ENCODE results near the gene PSPH.
"Not testable (repeated sequence)": the region's sequence is repeated elsewhere in the genome, so short reads cannot be mapped to it uniquely, and the experiment has no call there.

Gene PSPH

GRCh38 chr7:56019501-56019900, 31.7 kb downstream of the PSPH start:
- no peak overlapping the region for H3K4me3 ChIP-seq (ENCODE audit: low read length in 2 of 2)

GRCh38 chr7:56017015-56017414, 34.2 kb downstream of the PSPH start:
- H3K27ac ChIP-seq (replicated peaks; ENCODE audit: low read length); H2BK120ac ChIP-seq (ENCODE audit: low read depth, low read length); H3K4me2 ChIP-seq (ENCODE audit: insufficient read depth, low read length, poor library complexity, severe bottlenecking); H3K4me1 ChIP-seq (ENCODE audit: control insufficient read depth in 2 of 2, insufficient read depth in 1 of 2, low read depth in 1 of 2, low read length in 2 of 2); H3K9ac ChIP-seq (ENCODE audit: low read depth, low read length, poor library complexity); H3K4ac ChIP-seq (ENCODE audit: low read length); DNase-seq (ENCODE audit: low spot score); H2BK12ac ChIP-seq (ENCODE audit: low read length); H3K79me1 ChIP-seq (ENCODE audit: low read depth, low read length); H4K8ac ChIP-seq (ENCODE audit: low read depth, low read length); H3K4me3 ChIP-seq (ENCODE audit: low read length in 2 of 2); H2BK5ac ChIP-seq (ENCODE audit: low read length); H3K23ac ChIP-seq (ENCODE audit: low read depth, low read length, poor library complexity); H2AK5ac ChIP-seq (ENCODE audit: low read depth, low read length); H2BK15ac ChIP-seq (ENCODE audit: low read length); H3K14ac ChIP-seq (ENCODE audit: low read length); H3K27me3 ChIP-seq (ENCODE audit: control insufficient read depth in 3 of 3, insufficient read depth in 3 of 3, low read depth in 1 of 3, low read length in 3 of 3); H3K9me3 ChIP-seq (replicated peaks in 1 of 2; ENCODE audit: control insufficient read depth in 2 of 2, insufficient read depth in 1 of 2, low read depth in 1 of 2, low read length in 2 of 2); H3K18ac ChIP-seq (ENCODE audit: low read length); H2AFZ ChIP-seq (ENCODE audit: low read length); H4K91ac ChIP-seq (ENCODE audit: low read depth, low read length, poor library complexity): not testable (repeated sequence)
- no CpG with 5 or more reads among the region's 3 CpGs for WGBS, 2 donors (ENCODE audit: extremely low coverage in 2 of 2, insufficient read length in 2 of 2, insufficient replicate concordance in 1 of 2)
- peaks cover 14 to 89% of the 10 kb centered on the region in 2 donors for H3K36me3 ChIP-seq (replicated peaks in 1 of 2; ENCODE audit: control insufficient read depth in 2 of 2, insufficient read depth in 2 of 2, low read length in 2 of 2)

More at GRCh38 chr7:56019501-56019900, 31.7 kb downstream of the PSPH start:
- H4K91ac ChIP-seq (ENCODE audit: low read depth, low read length, poor library complexity) = no peak overlapping the region
- no peak overlapping the region for H3K18ac ChIP-seq (ENCODE audit: low read length)
- no peak overlapping the region for H3K27ac ChIP-seq (replicated peaks; ENCODE audit: low read length)
- no peak for DNase-seq (ENCODE audit: low spot score)
- no peak overlapping the region for H2BK15ac ChIP-seq (ENCODE audit: low read length)
- H3K4me2 ChIP-seq (ENCODE audit: insufficient read depth, low read length, poor library complexity, severe bottlenecking) = no peak overlapping the region
- H3K36me3 ChIP-seq (replicated peaks in 1 of 2; ENCODE audit: control insufficient read depth in 2 of 2, insufficient read depth in 2 of 2, low read length in 2 of 2) = peaks cover 11 to 85% of the 10 kb centered on the region in 2 donors
- H3K4ac ChIP-seq (ENCODE audit: low read length) = no peak overlapping the region
- H2AK5ac ChIP-seq (ENCODE audit: low read depth, low read length) = no peak overlapping the region
- H3K9ac ChIP-seq (ENCODE audit: low read depth, low read length, poor library complexity) = no peak overlapping the region
- no peak overlapping the region for H2BK12ac ChIP-seq (ENCODE audit: low read length)
- H3K4me1 ChIP-seq (ENCODE audit: control insufficient read depth in 2 of 2, insufficient read depth in 1 of 2, low read depth in 1 of 2, low read length in 2 of 2) = no peaks in the 10 kb centered on the region
- no peak overlapping the region for H2BK5ac ChIP-seq (ENCODE audit: low read length)
- no peak overlapping the region for H3K14ac ChIP-seq (ENCODE audit: low read length)
- WGBS, 2 donors (ENCODE audit: extremely low coverage in 2 of 2, insufficient read length in 2 of 2, insufficient replicate concordance in 1 of 2) = no CpG with 5 or more reads among the region's 9 CpGs
- H3K9me3 ChIP-seq (replicated peaks in 1 of 2; ENCODE audit: control insufficient read depth in 2 of 2, insufficient read depth in 1 of 2, low read depth in 1 of 2, low read length in 2 of 2) = no peaks in the 10 kb centered on the region
- H3K23ac ChIP-seq (ENCODE audit: low read depth, low read length, poor library complexity) = no peak overlapping the region
- no peaks in the 10 kb centered on the region for H3K27me3 ChIP-seq (ENCODE audit: control insufficient read depth in 3 of 3, insufficient read depth in 3 of 3, low read depth in 1 of 3, low read length in 3 of 3)
- no peak overlapping the region for H2BK120ac ChIP-seq (ENCODE audit: low read depth, low read length)
- no peak overlapping the region for H4K8ac ChIP-seq (ENCODE audit: low read depth, low read length)
- no peaks in the 10 kb centered on the region for H3K79me1 ChIP-seq (ENCODE audit: low read depth, low read length)
- no peak overlapping the region for H2AFZ ChIP-seq (ENCODE audit: low read length)

- Histone ChIP-seq H3K18ac (ENCODE audit: low read length) (peak overlapping the region; percentile 52), H3K79me1 (ENCODE audit: low read depth, low read length) (no peaks in the 10 kb centered on the region), H3K27ac (replicated peaks; ENCODE audit: low read length) (no peak overlapping the region), H3K36me3 (replicated peaks in 1 of 2; ENCODE audit: control insufficient read depth in 2 of 2, insufficient read depth in 2 of 2, low read length in 2 of 2) (peaks cover 5 to 46% of the 10 kb centered on the region in 2 donors), H2BK5ac (ENCODE audit: low read length) (no peak overlapping the region), H3K4ac (ENCODE audit: low read length) (no peak overlapping the region), H3K27me3 (ENCODE audit: control insufficient read depth in 3 of 3, insufficient read depth in 3 of 3, low read depth in 1 of 3, low read length in 3 of 3) (no peaks in the 10 kb centered on the region), H2BK12ac (ENCODE audit: low read length) (no peak overlapping the region), H2AK5ac (ENCODE audit: low read depth, low read length) (no peak overlapping the region), H3K9me3 (replicated peaks in 1 of 2; ENCODE audit: control insufficient read depth in 2 of 2, insufficient read depth in 1 of 2, low read depth in 1 of 2, low read length in 2 of 2) (no peaks in the 10 kb centered on the region), H3K14ac (ENCODE audit: low read length) (no peak overlapping the region), H3K4me3 (ENCODE audit: low read length in 2 of 2) (no peak overlapping the region), H3K4me2 (ENCODE audit: insufficient read depth, low read length, poor library complexity, severe bottlenecking) (no peak overlapping the region), H4K91ac (ENCODE audit: low read depth, low read length, poor library complexity) (no peak overlapping the region), H3K4me1 (ENCODE audit: control insufficient read depth in 2 of 2, insufficient read depth in 1 of 2, low read depth in 1 of 2, low read length in 2 of 2) (peaks cover 0 to 3% of the 10 kb centered on the region in 2 donors), H2BK120ac (ENCODE audit: low read depth, low read length) (no peak overlapping the region), H2BK15ac (ENCODE audit: low read length) (no peak overlapping the region), H3K9ac (ENCODE audit: low read depth, low read length, poor library complexity) (no peak overlapping the region), H3K23ac (ENCODE audit: low read depth, low read length, poor library complexity) (no peak overlapping the region), H2AFZ (ENCODE audit: low read length) (no peak overlapping the region), H4K8ac (ENCODE audit: low read depth, low read length) (no peak overlapping the region)
- no CpG with 5 or more reads among the region's 7 CpGs for WGBS, 2 donors (ENCODE audit: extremely low coverage in 2 of 2, insufficient read length in 2 of 2, insufficient replicate concordance in 1 of 2)
- DNase-seq (ENCODE audit: low spot score) = no peak
Measured at GRCh38 chr7:56009695-56010094, 41.5 kb downstream of the PSPH start.

GRCh38 chr7:56007891-56008290, 43.4 kb downstream of the PSPH start:
- H4K8ac ChIP-seq (ENCODE audit: low read depth, low read length) = no peak overlapping the region
- peak overlapping the region; percentile 1 for H2AFZ ChIP-seq (ENCODE audit: low read length)
- WGBS, 2 donors (ENCODE audit: extremely low coverage in 2 of 2, insufficient read length in 2 of 2, insufficient replicate concordance in 1 of 2) = no CpG with 5 or more reads among the region's 9 CpGs
- H3K9me3 ChIP-seq (replicated peaks in 1 of 2; ENCODE audit: control insufficient read depth in 2 of 2, insufficient read depth in 1 of 2, low read depth in 1 of 2, low read length in 2 of 2) = no peaks in the 10 kb centered on the region
- H2BK5ac ChIP-seq (ENCODE audit: low read length) = no peak overlapping the region
- H2AK5ac ChIP-seq (ENCODE audit: low read depth, low read length) = no peak overlapping the region
- peaks cover 2 to 28% of the 10 kb centered on the region in 2 donors for H3K36me3 ChIP-seq (replicated peaks in 1 of 2; ENCODE audit: control insufficient read depth in 2 of 2, insufficient read depth in 2 of 2, low read length in 2 of 2)
- no peak overlapping the region for H3K4me2 ChIP-seq (ENCODE audit: insufficient read depth, low read length, poor library complexity, severe bottlenecking)
- no peak overlapping the region for H3K23ac ChIP-seq (ENCODE audit: low read depth, low read length, poor library complexity)
- H4K91ac ChIP-seq (ENCODE audit: low read depth, low read length, poor library complexity) = no peak overlapping the region
- no peak overlapping the region for H2BK120ac ChIP-seq (ENCODE audit: low read depth, low read length)
- no peak overlapping the region for H3K14ac ChIP-seq (ENCODE audit: low read length)
- H2BK12ac ChIP-seq (ENCODE audit: low read length) = no peak overlapping the region
- no peak overlapping the region for H3K4me3 ChIP-seq (ENCODE audit: low read length in 2 of 2)
- H3K27me3 ChIP-seq (ENCODE audit: control insufficient read depth in 3 of 3, insufficient read depth in 3 of 3, low read depth in 1 of 3, low read length in 3 of 3) = no peaks in the 10 kb centered on the region
- H3K27ac ChIP-seq (replicated peaks; ENCODE audit: low read length) = no peak overlapping the region
- H3K9ac ChIP-seq (ENCODE audit: low read depth, low read length, poor library complexity) = no peak overlapping the region
- peaks cover 0 to 3% of the 10 kb centered on the region in 2 donors for H3K4me1 ChIP-seq (ENCODE audit: control insufficient read depth in 2 of 2, insufficient read depth in 1 of 2, low read depth in 1 of 2, low read length in 2 of 2)
- H3K4ac ChIP-seq (ENCODE audit: low read length) = no peak overlapping the region
- no peak overlapping the region for H2BK15ac ChIP-seq (ENCODE audit: low read length)
- no peaks in the 10 kb centered on the region for H3K79me1 ChIP-seq (ENCODE audit: low read depth, low read length)
- H3K18ac ChIP-seq (ENCODE audit: low read length) = no peak overlapping the region
- no peak for DNase-seq (ENCODE audit: low spot score)
